ENCODE results near the gene ANKRD18B. TPM values are rescaled to one million over a fixed set of nuclear protein-coding genes. Genes with fewer than 3 reads are reported as not detected.

The ANKRD18B gene
- total and polyA plus RNA-seq, 2 donors (not counting 1 experiment from before 2014, with no cell fraction given): not detected

DNA sequence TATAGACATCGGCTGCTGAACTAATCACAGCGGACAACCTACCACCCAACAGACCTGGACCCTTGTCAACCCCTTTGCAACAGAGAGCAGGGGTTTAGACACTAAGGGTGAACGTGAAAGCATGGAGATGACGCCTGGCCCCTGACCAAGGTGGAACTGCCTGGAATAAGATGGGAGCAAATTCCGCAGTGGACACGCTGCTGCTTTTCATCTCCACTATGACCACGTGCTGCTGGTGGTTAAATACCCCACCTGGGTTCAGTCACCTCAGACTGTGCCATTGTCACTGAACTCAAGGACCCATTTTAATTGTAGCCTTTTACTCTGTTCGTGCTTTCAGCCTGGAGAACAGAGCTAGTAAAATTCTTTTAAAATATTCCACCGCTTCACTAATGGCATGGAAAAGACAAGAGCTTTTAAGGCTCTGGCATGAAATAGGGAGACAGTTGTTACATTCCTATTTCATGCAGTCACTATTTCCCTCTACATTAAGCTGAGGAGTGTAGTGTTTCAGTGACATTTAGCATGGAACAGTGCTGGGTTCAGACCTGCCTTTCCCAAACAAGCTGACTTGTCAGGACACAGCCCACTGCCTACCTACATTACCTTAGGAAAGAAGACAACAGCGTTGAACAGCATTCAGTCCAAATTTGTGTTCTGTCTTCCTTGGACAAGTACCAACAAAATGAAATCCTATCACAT is 96.8 kb downstream of the ANKRD18B start:
- Histone ChIP-seq H3K4me1 (ENCODE audit: control insufficient read depth in 2 of 2, insufficient read depth in 2 of 2, low read length in 2 of 2) (no peaks in the 10 kb centered on the region), H3K9me3 (ENCODE audit: control extremely low read depth in 1 of 3, control insufficient read depth in 2 of 3, insufficient read depth in 1 of 3, low read length in 2 of 3) (no peaks in the 10 kb centered on the region), H4K20me1 (ENCODE audit: control insufficient read depth, insufficient read depth, low read length, poor library complexity, severe bottlenecking) (no peaks in the 10 kb centered on the region), H3K79me2 (ENCODE audit: control insufficient read depth, insufficient read depth, low read length) (no peaks in the 10 kb centered on the region), H2AFZ (ENCODE audit: insufficient read depth, low read depth, low read length, poor library complexity, severe bottlenecking) (no peak overlapping the region), H3K4me2 (replicated peaks; ENCODE audit: low read depth, low read length, poor library complexity, severe bottlenecking) (no peak overlapping the region), H3K4me3 (ENCODE audit: control extremely low read depth in 1 of 5, extremely low read depth in 1 of 5, insufficient read depth in 1 of 5, low read depth in 2 of 5, low read length in 4 of 5) (no peak overlapping the region), H3K27ac (ENCODE audit: low read length in 2 of 2) (no peak overlapping the region), H3K9ac (ENCODE audit: low read length) (no peak overlapping the region), H3K36me3 (replicated peaks in 1 of 2; ENCODE audit: control extremely low read depth in 1 of 2, control insufficient read depth in 1 of 2, extremely low read depth in 1 of 2, insufficient read depth in 2 of 2, low read length in 1 of 2) (no peaks in the 10 kb centered on the region), H3K27me3 (replicated peaks in 1 of 4; ENCODE audit: control extremely low read depth in 1 of 4, control insufficient read depth in 3 of 4, insufficient read depth in 4 of 4, low read length in 3 of 4) (peaks cover 0 to 15% (median 6%) of the 10 kb centered on the region in 4 experiments)
- intact Hi-C loops (cut with micrococcal nuclease): loop anchor here (5.0 to 10.0 kb wide), 3 partner anchors 404 to 974 kb away; partner anchors contain the start of gene MYORG
- peaks cover 40% of the 10 kb centered on the region for H3K27me3 Mint-ChIP-seq
- POLR2A ChIA-PET: no interaction called here
- H3K27ac Mint-ChIP-seq: no peak overlapping the region
- H3K9me3 Mint-ChIP-seq (ENCODE audit: insufficient read depth): no peaks in the 10 kb centered on the region
- CTCF ChIA-PET: interaction anchor here (0.6 to 9.3 kb wide), 3 partner anchors 100 to 304 kb away, joined by 4 to 105 read pairs (median 4); no protein-coding TSS in a partner anchor
- no peak for ATAC-seq (ENCODE audit: low read depth)
- no peak for TF ChIP-seq EZH2 (IDR thresholded peaks at IDR 0.05; ENCODE audit: borderline replicate concordance, insufficient read depth, low read depth, low read length, poor library complexity, severe bottlenecking)
- TF ChIP-seq, protein P1, sequence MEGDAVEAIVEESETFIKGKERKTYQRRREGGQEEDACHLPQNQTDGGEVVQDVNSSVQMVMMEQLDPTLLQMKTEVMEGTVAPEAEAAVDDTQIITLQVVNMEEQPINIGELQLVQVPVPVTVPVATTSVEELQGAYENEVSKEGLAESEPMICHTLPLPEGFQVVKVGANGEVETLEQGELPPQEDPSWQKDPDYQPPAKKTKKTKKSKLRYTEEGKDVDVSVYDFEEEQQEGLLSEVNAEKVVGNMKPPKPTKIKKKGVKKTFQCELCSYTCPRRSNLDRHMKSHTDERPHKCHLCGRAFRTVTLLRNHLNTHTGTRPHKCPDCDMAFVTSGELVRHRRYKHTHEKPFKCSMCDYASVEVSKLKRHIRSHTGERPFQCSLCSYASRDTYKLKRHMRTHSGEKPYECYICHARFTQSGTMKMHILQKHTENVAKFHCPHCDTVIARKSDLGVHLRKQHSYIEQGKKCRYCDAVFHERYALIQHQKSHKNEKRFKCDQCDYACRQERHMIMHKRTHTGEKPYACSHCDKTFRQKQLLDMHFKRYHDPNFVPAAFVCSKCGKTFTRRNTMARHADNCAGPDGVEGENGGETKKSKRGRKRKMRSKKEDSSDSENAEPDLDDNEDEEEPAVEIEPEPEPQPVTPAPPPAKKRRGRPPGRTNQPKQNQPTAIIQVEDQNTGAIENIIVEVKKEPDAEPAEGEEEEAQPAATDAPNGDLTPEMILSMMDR (IDR thresholded peaks at IDR 0.05): no peak
- no peak overlapping the region for H3K4me3 Mint-ChIP-seq
- no peak for DNase-seq
- no peaks in the 10 kb centered on the region for H3K4me1 Mint-ChIP-seq
- WGBS (ENCODE audit: insufficient coverage): 92% methylated on average over 6 of the region's 10 CpGs

Small RNA genes lying within 50 kb of the gene (small RNA-seq; reads per million reads assigned to genes)
- gene AL139008.1 (ENCODE audit: insufficient read length, low read depth, low replicate concordance) (not detected), gene PRSS3P4 (ENCODE audit: insufficient read length, low read depth, low replicate concordance) (not detected)

Other genes starting within 250 kb of the ANKRD18B start
- 76.3 and 81.5 TPM in 2 replicates for gene NFX1, start 233.7 kb upstream of the ANKRD18B start, total RNA-seq
- 61.3 and 67.6 TPM in 2 replicates for gene NFX1, start 233.7 kb upstream of the ANKRD18B start, polyA plus RNA-seq
- gene AQP7, start 121.7 kb upstream of the ANKRD18B start, total RNA-seq: 0.49 TPM in 1 of 2 replicates, not detected in the other
- not detected in 2 replicates for gene AQP7, start 121.7 kb upstream of the ANKRD18B start, polyA plus RNA-seq
- 1.4 and 1.8 TPM in 2 replicates for gene AQP3, start 76.7 kb upstream of the ANKRD18B start, total RNA-seq
- gene AQP3, start 76.7 kb upstream of the ANKRD18B start, polyA plus RNA-seq: 10.0 and 11.4 TPM in 2 replicates
- gene NOL6, start 50.3 kb upstream of the ANKRD18B start, total RNA-seq: 31.8 and 31.9 TPM in 2 replicates
- gene NOL6, start 50.3 kb upstream of the ANKRD18B start, polyA plus RNA-seq: 36.5 and 40.1 TPM in 2 replicates

Measured in B cell (primary cell).